ENCODE data around the gene HSD17B3.

- TF ChIP-seq CTCF (IDR thresholded peaks at IDR 0.05), result no peak
- no peak for TF ChIP-seq POLR2A (IDR thresholded peaks at IDR 0.05)
These were observed 27.0 kb downstream of the HSD17B3 start for GRCh38 chr9:96274939-96275338.
